ENCODE data around the gene RAB2B. TPM values are rescaled to one million over a fixed set of nuclear protein-coding genes. Genes with fewer than 3 reads are reported as not detected.

Gene RAB2B
- total RNA-seq: 10 to 100 TPM; 23.8 to 61.2 (median 47.8) TPM

DNA sequence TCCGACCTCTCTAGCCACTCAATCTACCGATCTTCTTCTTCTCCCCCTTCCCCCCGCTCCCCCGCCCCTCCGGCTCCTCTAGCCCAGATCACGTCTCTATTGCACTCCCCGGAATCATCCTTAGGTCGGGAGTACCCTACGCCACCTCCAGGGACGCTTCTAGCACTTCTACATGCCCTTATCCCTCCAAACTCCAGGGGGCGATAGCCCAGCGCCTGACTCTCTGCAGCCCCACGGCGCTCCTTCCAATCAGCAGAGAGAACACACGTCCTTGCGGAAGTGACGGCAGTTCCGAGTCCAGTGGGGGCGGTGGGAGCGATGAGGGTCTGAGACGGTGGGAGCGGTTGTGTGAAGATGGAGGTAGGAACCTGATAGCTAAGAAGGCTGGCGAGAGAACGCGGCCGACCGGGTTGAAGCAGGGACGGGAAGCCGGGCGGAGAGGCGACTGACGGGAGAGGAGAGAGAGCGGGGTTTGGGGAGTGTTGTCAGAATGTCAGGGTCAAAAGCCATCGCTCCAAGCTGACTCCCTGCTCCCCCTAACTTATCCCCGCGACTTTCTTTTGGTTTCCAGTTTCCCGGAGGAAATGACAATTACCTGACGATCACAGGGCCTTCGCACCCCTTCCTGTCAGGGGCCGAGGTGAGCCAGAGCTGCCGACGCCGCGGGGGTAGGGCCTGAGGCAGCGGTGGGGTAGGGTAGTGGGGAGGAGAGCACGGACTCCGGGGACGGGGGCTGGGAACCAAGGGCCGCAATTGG lies at the start of gene RAB2B, which contains the start of gene TOX4:
Gene RAB2B (minus strand): TSS at position 35 of the 757 bp plus-strand sequence. CDS start 87 bp downstream, outside the sequence.
Gene TOX4 (plus strand): TSS at position 271 of the 757 bp plus-strand sequence. CDS start 84 bp downstream, at position 355.
- Histone ChIP-seq H3K4me3 (peak within 1 kb of the TSS; percentile 52 to 90 (median 64)), H3K27ac (peak within 1 kb of the TSS; percentile 73 to 81), H3K4me1 (replicated peaks in 1 of 2) (peaks cover 10 to 11% of the 10 kb centered on the region in 2 donors)
- in situ Hi-C loops (cut with MboI; ENCODE audit: low pct_unique_long_range_greater_than_20kb in 2 of 9, low sequenced_read_pairs in 9 of 9, unreplicated experiment in 9 of 9): no loop called here
- 0% methylated on average over 1 to 12 of the region's 49 CpGs; no CpG with 5 or more reads in 5 of the 10 experiments for WGBS, 10 experiments
- ATAC-seq (replicated peaks in 6 of 8): peak; percentile 96 to 99 (median 99)

DNA sequence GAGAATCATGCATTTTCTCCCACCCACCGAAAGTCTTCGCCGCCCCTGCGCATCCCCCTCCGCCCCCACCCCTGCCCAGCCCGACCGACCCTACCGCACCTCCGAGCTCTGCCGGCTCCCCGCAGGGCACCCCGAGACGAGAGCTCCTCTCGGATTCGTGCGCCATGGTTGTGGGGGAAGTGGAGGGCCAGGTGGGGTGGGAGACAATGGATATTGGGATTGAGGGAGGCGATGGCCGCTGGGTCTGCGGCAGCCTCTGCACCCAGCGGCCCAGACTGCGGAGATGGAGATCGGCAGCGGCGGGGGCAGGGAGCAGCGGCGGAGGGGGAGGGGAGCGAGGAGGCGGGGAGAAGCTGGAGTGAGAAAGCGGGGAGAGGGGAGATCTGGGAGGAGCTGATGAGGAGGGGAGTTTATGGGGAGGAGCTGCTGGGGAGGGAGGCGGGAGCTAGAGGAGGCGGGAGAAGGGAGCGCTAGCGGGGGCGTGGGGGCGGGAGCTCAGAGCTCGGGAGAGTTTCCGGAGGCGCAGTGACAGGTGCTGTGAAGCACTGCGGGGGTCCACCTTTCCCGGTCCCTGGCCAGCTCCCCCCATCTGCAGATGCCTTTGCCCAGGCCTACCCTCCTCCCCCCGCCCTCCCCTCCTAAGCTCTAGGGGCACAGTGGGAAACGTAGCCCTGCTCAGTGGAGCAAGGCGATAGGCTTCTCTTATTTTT lies 49.4 kb upstream of the RAB2B start, which contains the start of gene SALL2:
Gene SALL2 (minus strand): TSS at position 385 of the 710 bp plus-strand sequence. CDS start 219 bp downstream, at position 166.
- 0% methylated on average over 1 to 11 of the region's 43 CpGs; no CpG with 5 or more reads in 8 of the 10 experiments for WGBS, 10 experiments
- in situ Hi-C loops (cut with MboI; ENCODE audit: low pct_unique_long_range_greater_than_20kb in 2 of 9, low sequenced_read_pairs in 9 of 9, unreplicated experiment in 9 of 9): no loop called here
- Histone ChIP-seq H3K27ac (peak within 1 kb of the TSS; percentile 91 to 92), H3K4me1 (replicated peaks in 1 of 2) (peaks cover 15 to 16% of the 10 kb centered on the region in 2 donors), H3K4me3 (peak within 1 kb of the TSS; percentile 69 to 99 (median 83))
- ATAC-seq (replicated peaks in 6 of 8): peak; percentile 59 to 93 (median 87)

DNA sequence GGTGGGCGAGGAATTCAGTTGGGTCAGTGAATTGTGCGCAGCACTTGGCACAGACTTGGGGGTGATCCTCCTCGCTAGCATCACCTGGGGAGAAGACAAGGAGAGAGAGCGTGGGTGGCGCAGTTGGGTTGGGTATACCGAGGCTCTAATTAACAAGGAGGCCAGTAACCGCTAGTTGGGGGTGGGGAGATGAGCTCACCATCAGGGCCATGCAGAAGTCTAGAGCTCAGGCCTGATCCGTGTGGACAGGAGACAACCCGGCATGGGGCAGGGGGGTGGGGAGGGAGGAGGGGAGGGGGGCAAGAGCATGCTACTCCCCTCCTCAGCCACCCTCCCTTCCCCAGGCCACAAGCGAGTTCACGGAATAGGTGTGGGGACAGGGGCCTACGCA lies 48.8 kb upstream of the RAB2B start:
- in situ Hi-C loops (cut with MboI; ENCODE audit: low pct_unique_long_range_greater_than_20kb in 2 of 9, low sequenced_read_pairs in 9 of 9, unreplicated experiment in 9 of 9): no loop called here
- peaks cover 18 to 20% of the 10 kb centered on the region in 2 donors for H3K4me1 ChIP-seq (replicated peaks in 1 of 2)
- H3K27ac ChIP-seq: peak overlapping the region; percentile 91 to 92
- WGBS, 10 experiments: 40% methylated on average over 1 of the region's 12 CpGs; no CpG with 5 or more reads in 9 of the 10 experiments
- peak; percentile 42 to 71 (median 66) for ATAC-seq (replicated peaks in 6 of 8)
- H3K4me3 ChIP-seq: peak overlapping the region; percentile 69 to 99 (median 83)

DNA sequence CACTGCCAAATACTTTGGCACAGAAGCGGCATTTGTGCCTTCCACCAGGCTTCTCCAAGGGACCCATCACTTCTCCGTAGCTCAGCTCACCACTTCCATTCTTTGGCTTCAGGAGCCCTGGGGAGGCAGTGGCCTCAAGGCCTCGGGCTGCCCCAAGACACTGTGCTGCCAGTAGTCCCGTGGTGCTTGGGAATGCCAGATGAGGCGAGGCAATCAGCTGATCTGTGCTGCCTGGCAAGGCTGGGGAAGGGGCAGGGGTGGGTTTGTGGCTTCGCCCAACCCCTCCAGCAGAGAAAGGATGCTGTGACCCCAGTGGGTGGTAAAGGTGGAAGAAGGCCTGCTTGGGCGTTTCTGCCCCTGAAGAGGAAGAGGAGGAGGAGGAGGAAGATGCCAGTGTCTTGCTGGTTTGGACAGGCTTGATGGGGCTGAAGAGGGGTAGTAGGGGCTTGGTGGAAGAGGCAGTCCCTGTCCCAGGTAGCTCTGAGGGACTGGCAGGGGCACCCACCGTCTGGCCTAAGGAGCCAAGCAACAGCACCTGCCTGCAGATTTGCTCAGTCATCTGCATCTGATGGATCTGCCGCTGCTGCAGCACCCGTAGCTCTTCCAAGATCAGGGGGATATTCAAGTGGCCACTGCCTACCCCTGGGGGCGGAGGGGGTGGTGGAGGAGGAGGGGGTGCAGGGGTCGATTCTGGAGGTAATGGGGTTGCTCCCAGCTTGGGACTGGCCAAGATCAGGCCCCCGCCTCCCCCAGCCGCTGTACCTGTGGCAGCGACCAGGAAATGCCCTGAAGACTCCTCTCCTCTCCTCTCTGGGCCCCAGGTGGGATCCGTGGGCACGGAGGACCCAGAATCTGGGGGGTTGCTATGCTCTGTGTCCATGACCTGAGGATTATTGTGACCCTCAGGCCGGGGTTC lies 48.1 kb upstream of the RAB2B start:
- peaks cover 18 to 20% of the 10 kb centered on the region in 2 donors for H3K4me1 ChIP-seq (replicated peaks in 1 of 2)
- peak overlapping the region; percentile 91 to 92 for H3K27ac ChIP-seq
- ATAC-seq (replicated peaks in 6 of 8): no peak
- H3K4me3 ChIP-seq: peak overlapping the region; percentile 69 to 99 (median 83)
- in situ Hi-C loops (cut with MboI; ENCODE audit: low pct_unique_long_range_greater_than_20kb in 2 of 9, low sequenced_read_pairs in 9 of 9, unreplicated experiment in 9 of 9): no loop called here
- 40 to 100% (median 82%) methylated on average over 1 to 6 of the region's 18 CpGs; no CpG with 5 or more reads in 5 of the 10 experiments for WGBS, 10 experiments

DNA sequence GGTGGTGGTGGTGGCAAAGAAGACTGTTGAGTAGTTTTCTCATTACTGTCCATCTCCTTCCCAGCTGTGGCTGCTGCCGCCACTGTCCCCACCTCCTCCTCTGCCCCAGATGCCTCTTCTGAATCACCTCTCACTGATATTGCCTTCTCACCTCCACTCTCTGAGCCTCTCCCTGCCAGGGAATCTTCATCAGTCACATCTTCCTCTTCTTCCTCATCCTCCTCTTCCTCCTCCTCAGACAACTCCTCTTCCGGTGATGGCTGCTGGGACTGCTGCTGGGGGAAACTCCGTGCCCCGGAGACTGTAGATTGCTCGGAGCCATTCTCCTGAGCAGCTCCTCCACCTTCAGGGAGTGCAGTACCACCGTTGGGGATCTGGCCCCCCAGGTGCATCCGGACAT lies 46.4 kb upstream of the RAB2B start:
- no peak overlapping the region for H3K27ac ChIP-seq
- no peak overlapping the region for H3K4me3 ChIP-seq
- in situ Hi-C loops (cut with MboI; ENCODE audit: low pct_unique_long_range_greater_than_20kb in 2 of 9, low sequenced_read_pairs in 9 of 9, unreplicated experiment in 9 of 9): no loop called here
- ATAC-seq (replicated peaks in 6 of 8): no peak
- WGBS, 10 experiments: 17 to 100% (median 82%) methylated on average over 1 to 6 of the region's 7 CpGs; no CpG with 5 or more reads in 4 of the 10 experiments
- H3K4me1 ChIP-seq (replicated peaks in 1 of 2): peaks cover 24 to 27% of the 10 kb centered on the region in 2 donors

DNA sequence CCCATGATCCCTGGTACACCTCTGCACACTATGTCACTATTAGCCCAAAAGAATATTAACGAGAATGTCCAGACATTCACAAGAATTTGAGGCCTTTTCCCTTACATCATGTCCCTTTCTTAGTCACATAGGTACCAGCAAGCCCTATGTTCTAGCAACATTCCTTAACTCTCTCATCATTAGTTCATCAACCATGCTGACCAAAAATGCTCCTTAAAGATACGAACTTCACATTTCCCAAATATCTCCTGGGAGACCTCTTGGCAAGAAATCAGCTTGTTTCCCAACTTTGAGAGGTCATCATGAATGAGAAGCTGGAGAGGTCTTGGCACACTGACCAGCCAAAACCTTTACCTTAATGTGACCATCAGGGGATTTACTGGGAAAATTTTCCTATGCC lies 44.7 kb upstream of the RAB2B start:
- Histone ChIP-seq H3K4me1 (replicated peaks in 1 of 2) (peaks cover 20 to 21% of the 10 kb centered on the region in 2 donors), H3K4me3 (no peak overlapping the region), H3K27ac (no peak overlapping the region)
- WGBS, 10 experiments: 0 to 100% (median 80%) methylated on average over 1 to 2 of the region's 2 CpGs; no CpG with 5 or more reads in 3 of the 10 experiments
- in situ Hi-C loops (cut with MboI; ENCODE audit: low pct_unique_long_range_greater_than_20kb in 2 of 9, low sequenced_read_pairs in 9 of 9, unreplicated experiment in 9 of 9): no loop called here
- ATAC-seq (replicated peaks in 6 of 8): no peak

DNA sequence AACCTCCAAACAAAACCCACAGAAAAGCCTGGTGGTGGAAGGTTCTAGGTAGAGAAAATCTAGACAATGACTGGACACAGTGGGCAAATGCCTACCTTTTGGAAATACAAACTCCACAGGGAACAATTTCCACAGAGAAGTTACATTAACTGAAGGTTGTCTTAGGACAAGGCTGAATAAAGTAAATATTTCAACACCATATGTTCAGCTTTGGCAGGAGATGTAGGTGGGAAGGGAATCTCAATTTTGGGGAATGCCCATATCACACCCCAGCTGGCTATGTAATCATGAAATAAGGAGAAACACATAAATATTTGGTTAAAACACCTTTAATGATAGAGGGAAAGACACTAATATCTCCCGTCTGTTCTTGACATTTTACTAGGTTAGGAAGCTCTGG lies 44.0 kb upstream of the RAB2B start:
- 43 to 100% (median 80%) methylated on average over 1 of the region's 1 CpG; no CpG with 5 or more reads in 5 of the 10 experiments for WGBS, 10 experiments
- peaks cover 20 to 21% of the 10 kb centered on the region in 2 donors for H3K4me1 ChIP-seq (replicated peaks in 1 of 2)
- no peak for ATAC-seq (replicated peaks in 6 of 8)
- H3K4me3 ChIP-seq: no peak overlapping the region
- in situ Hi-C loops (cut with MboI; ENCODE audit: low pct_unique_long_range_greater_than_20kb in 2 of 9, low sequenced_read_pairs in 9 of 9, unreplicated experiment in 9 of 9): no loop called here
- H3K27ac ChIP-seq: no peak overlapping the region

DNA sequence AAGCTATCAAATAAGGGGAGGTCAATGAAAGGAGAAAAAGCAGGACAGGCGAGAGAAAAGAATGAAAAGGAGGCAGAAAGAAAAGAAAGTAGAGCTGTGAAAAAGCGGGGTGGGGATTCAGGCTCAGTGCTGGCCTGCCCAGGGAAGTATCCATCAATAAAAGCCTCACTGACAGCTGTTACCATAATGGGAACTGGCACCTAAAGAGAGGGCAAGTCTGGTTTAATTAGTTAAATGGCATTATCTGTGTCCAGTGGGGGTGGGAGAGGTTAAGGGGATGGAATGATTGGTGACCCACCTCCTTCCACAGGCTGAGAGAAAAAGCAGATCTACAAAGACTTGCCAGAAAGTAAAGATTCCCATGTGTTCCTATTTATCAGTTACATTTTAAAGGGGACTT lies 42.0 kb upstream of the RAB2B start:
- no peak overlapping the region for H3K27ac ChIP-seq
- H3K4me3 ChIP-seq: no peak overlapping the region
- in situ Hi-C loops (cut with MboI; ENCODE audit: low pct_unique_long_range_greater_than_20kb in 2 of 9, low sequenced_read_pairs in 9 of 9, unreplicated experiment in 9 of 9): no loop called here
- H3K4me1 ChIP-seq (replicated peaks in 1 of 2): peaks cover 14 to 17% of the 10 kb centered on the region in 2 donors
- peak in 4 of 8 experiments; percentile 10 to 40 (median 32) for ATAC-seq (replicated peaks in 6 of 8)
- 12 to 63% (median 30%) methylated on average over 2 of the region's 2 CpGs; no CpG with 5 or more reads in 1 of the 10 experiments for WGBS, 10 experiments

DNA sequence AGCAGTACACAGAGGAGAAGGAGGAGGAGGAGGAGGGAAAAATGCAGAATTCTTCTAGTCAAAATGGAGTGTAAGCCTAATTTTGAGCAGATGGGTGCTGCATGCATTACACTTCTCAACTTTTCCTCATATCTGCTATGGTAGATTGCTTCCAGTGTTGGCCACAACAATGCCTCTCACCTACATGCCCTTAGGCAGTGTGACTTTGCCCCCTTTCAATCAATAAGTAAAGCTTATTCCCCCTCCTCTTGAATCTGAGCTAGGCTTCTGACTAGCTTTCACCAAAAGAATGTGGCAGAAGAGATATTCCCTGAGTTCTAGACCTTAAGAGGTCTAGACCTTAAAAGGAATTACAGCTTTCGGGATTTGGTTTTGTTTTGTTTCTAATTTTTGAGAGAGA lies 37.6 kb upstream of the RAB2B start:
- H3K4me1 ChIP-seq (replicated peaks in 1 of 2): peaks cover 15 to 16% of the 10 kb centered on the region in 2 donors
- no peak for ATAC-seq (replicated peaks in 6 of 8)
- H3K27ac ChIP-seq: no peak overlapping the region
- H3K4me3 ChIP-seq: no peak overlapping the region
- in situ Hi-C loops (cut with MboI; ENCODE audit: low pct_unique_long_range_greater_than_20kb in 2 of 9, low sequenced_read_pairs in 9 of 9, unreplicated experiment in 9 of 9): no loop called here
- WGBS, 10 experiments: 80 to 100% (median 92%) methylated on average over 1 of the region's 1 CpG; no CpG with 5 or more reads in 6 of the 10 experiments

DNA sequence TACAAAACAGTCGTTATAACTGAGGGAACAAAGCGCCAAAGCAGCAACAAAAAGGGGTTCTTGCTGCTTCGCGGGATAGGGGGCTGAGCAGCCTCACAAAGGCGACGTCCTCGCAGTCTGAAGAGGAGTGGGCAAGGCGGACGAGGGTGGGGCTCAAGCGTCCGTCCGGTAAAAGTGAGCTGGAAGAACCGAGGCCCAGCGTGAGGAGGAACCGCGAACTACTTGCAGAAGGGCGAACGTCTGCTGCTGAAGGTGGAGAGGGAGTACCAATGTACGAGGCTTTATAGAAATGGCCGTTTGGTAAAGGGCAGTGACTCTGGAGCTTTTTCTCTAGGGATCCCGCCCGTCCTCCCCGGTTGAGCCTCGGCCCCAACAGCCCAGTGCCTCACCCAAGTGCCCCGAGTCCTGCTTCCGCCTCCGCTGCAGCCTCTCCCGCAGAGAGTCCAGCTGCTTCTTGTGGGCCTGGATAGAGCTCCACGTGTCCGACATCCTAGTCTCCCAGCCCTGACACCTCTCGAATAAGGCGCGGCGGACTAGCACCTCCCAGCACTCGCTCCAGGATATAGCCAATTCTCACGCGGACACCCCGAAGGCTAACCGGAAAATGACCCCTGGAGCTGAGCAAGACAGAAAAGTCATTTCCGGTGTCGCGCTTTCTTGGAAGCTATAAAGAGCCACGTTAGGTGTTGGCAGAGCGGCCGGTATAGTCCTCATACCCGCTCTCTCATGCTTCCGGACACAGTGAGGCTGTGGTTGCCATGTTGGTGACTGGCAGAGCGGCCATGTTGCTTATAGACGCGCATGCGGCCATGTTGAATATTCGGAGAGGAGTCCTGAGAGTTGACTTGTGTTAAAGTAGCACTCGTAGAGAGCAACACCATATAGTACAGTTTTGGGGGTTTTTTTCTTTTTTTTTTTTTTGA lies 34.2 kb upstream of the RAB2B start, which contains the start of gene METTL3:
Gene METTL3 (minus strand): TSS at position 606 of the 923 bp plus-strand sequence. CDS start 117 bp downstream, at position 489.
- H3K4me3 ChIP-seq: peak within 1 kb of the TSS; percentile 61 to 91 (median 73)
- 0 to 5% (median 0%) methylated on average over 2 to 23 of the region's 53 CpGs; no CpG with 5 or more reads in 2 of the 10 experiments for WGBS, 10 experiments
- ATAC-seq (replicated peaks in 6 of 8): peak; percentile 95 to 99 (median 98)
- peaks cover 8 to 9% of the 10 kb centered on the region in 2 donors for H3K4me1 ChIP-seq (replicated peaks in 1 of 2)
- in situ Hi-C loops (cut with MboI; ENCODE audit: low pct_unique_long_range_greater_than_20kb in 2 of 9, low sequenced_read_pairs in 9 of 9, unreplicated experiment in 9 of 9): no loop called here
- peak within 1 kb of the TSS; percentile 68 to 85 for H3K27ac ChIP-seq

DNA sequence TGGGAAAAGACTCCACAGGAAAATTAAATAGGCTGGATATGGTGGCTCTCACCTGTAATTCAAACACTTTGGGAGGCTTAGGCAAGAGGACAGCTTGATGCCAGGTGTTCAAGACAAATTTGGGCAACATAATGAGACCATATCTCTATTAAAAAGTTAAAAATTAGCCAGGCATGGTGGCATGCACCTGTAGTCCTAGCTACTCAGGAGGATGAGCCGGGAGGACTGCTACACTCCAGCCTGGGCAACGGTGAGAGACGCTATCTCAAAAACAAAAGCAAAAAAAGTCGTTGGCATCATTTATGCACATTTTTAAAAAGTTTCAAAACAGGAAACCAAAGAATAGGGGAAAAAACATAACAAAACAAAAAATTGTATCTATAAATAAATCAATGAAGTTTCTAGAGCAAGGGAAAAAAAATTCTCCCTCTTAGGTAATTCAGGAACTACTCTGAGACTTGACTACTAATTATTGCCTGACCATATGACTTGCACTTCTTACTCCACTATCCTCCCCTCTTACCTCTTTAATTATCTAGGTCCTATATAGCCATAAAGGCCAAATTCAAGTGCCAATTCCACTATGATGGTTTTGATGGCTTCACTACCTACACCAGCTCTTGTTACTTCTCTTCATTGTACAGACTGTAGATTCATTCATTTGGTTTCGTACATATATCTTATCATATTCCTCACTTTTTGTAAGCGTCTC lies 32.8 kb upstream of the RAB2B start:
- 68 to 95% (median 80%) methylated on average over 1 to 6 of the region's 6 CpGs for WGBS, 10 experiments

More for the DNA sequence above, 32.8 kb upstream of the RAB2B start:
- no peak for ATAC-seq (replicated peaks in 6 of 8)
- H3K4me3 ChIP-seq: peak overlapping the region in 3 of 5 donors; percentile 70 to 82 (median 73)
- H3K27ac ChIP-seq: no peak overlapping the region
- peaks cover 8 to 9% of the 10 kb centered on the region in 2 donors for H3K4me1 ChIP-seq (replicated peaks in 1 of 2)
- in situ Hi-C loops (cut with MboI; ENCODE audit: low pct_unique_long_range_greater_than_20kb in 2 of 9, low sequenced_read_pairs in 9 of 9, unreplicated experiment in 9 of 9): loop anchor here in 1 of 9 experiments (10.0 kb wide), 1 partner anchor 45 kb away; no protein-coding TSS in a partner anchor

Measured in motor neuron (in vitro differentiated cells).